ENCODE measurements around the gene TMEM9.
A peak's percentile ranks its signal among the peaks of the same experiment; 100 is the strongest.
"Not testable (repeated sequence)": the region's sequence is repeated elsewhere in the genome, so short reads cannot be mapped to it uniquely, and the experiment has no call there.

The TMEM9 gene

GRCh38 chr1:201172999-201173610 is 18.8 kb upstream of the TMEM9 start:
- DNase-seq = no peak

- DNase-seq = no peak
Measured at GRCh38 chr1:201172326-201172725, 18.1 kb upstream of the TMEM9 start.

GRCh38 chr1:201171063-201172036 is 17.1 kb upstream of the TMEM9 start:
- peak; percentile 75 for DNase-seq

GRCh38 chr1:201170533-201171062 is 16.3 kb upstream of the TMEM9 start:
- peak; percentile 94 for DNase-seq

GRCh38 chr1:201169971-201170532 is 15.8 kb upstream of the TMEM9 start:
- no peak for DNase-seq

- no peak for DNase-seq
Measured at GRCh38 chr1:201169203-201169602, 14.9 kb upstream of the TMEM9 start.

- peak; percentile 59 for DNase-seq
Measured at GRCh38 chr1:201167041-201167991, 13.0 kb upstream of the TMEM9 start.

GRCh38 chr1:201164645-201165044 is 10.4 kb upstream of the TMEM9 start:
- DNase-seq = no peak

- DNase-seq = no peak
Measured at GRCh38 chr1:201163707-201164106, 9.4 kb upstream of the TMEM9 start.

GRCh38 chr1:201163036-201163435 is 8.8 kb upstream of the TMEM9 start:
- DNase-seq = not testable (repeated sequence)

- no peak for DNase-seq
Measured at GRCh38 chr1:201157949-201158348, 3.7 kb upstream of the TMEM9 start.

GRCh38 chr1:201156819-201157218 is 2.5 kb upstream of the TMEM9 start:
- no peak for DNase-seq

- no peak for DNase-seq
Measured at GRCh38 chr1:201156346-201156745, 2.1 kb upstream of the TMEM9 start.

GRCh38 chr1:201155354-201155753 is 1.1 kb upstream of the TMEM9 start:
- DNase-seq = no peak

GRCh38 chr1:201153474-201154388 is 543 bp downstream of the TMEM9 start:
- peak; percentile 81 for DNase-seq

GRCh38 chr1:201149400-201149799 is 4.9 kb downstream of the TMEM9 start:
- DNase-seq = peak; percentile 57

- DNase-seq = no peak
Measured at GRCh38 chr1:201147396-201148015, 6.8 kb downstream of the TMEM9 start.

- no peak for DNase-seq
Measured at GRCh38 chr1:201146626-201147390, 7.5 kb downstream of the TMEM9 start.

- no peak for DNase-seq
Measured at GRCh38 chr1:201145816-201146215, 8.5 kb downstream of the TMEM9 start.

- DNase-seq = no peak
Measured at GRCh38 chr1:201145132-201145531, 9.1 kb downstream of the TMEM9 start.

All from NCI-H1092 treated with DMSO at 0.1 percent for 48 hours (cell line).